DND-41 (cell line): ENCODE measurements around the gene BEND5.

Source experiments
- CTCF ChIP-seq: IDR thresholded peaks from 2 replicates; pipeline ENCODE4 v1.5.1; 2012; ENCODE audit warnings: borderline replicate concordance, low read length, moderate library complexity, mild to moderate bottlenecking; ENCODE audit not compliant: poor library complexity, severe bottlenecking; ENCODE audit errors: extremely low read depth
- EZH2 ChIP-seq: IDR thresholded peaks from 3 replicates; pipeline ENCODE4 v1.6.1; 2012; ENCODE audit warnings: borderline replicate concordance, low read depth, mild to moderate bottlenecking, moderate library complexity, low read length, inconsistent platforms; ENCODE audit not compliant: severe bottlenecking

GRCh38 chr1:48753293-48753692 lies 23.4 kb downstream of the BEND5 start:
- TF ChIP-seq CTCF: no peak
- TF ChIP-seq EZH2: no peak
